K562 (cell line): ENCODE measurements around the gene CNOT6L. TPM values are rescaled to one million over a fixed set of nuclear protein-coding genes. Genes with fewer than 3 reads are reported as not detected.

Source experiments
- ATAC-seq: fragments of 200-7000 bp; cut with Tn5 transposase; 3 replicates; pipeline ENCODE4 v1.9.1; 2020; ENCODE audit warnings: moderate library complexity
- BruUV-seq: library from RNA; stranded (reverse); fragments of 400-500 nt; replicated peaks from 2 replicates; lab custom pipeline; 2021; lab: Mats Ljungman, UMichigan
- CTCF ChIA-PET: fragments of 300-600 bp; formaldehyde crosslinking; extraction: SDS; loops from one replicate; lab custom pipeline; 2021; ENCODE audit warnings: low intra/inter-chr PET ratio; lab: Yijun Ruan, JAX
- POLR2A ChIA-PET: fragments of 300-600, 350-650 bp; sonication (Branson Sonifier 250); formaldehyde crosslinking; extraction: SDS; loops from one replicate; lab custom pipeline; 2021; ENCODE audit warnings: antibody characterized with exemption, inconsistent platforms; lab: Yijun Ruan, JAX
- DNase-seq, 4 experiments: peaks; one replicate each; pipeline versions ENCODE4 v3.0.0 to v3.0.0-alpha.2; 2011 to 2018; ENCODE audit warnings: low spot score in 3 of 4, mixed read lengths in 3 of 4; ENCODE audit errors: extremely low read depth in 1 of 4
- FAIRE-seq: peaks from 2 replicates; lab custom pipeline; 2011; peaks lifted over from hg19 to GRCh38; lab: Jason Lieb, UNC
- H2AFZ ChIP-seq: 2 replicates; pipeline ENCODE4 v1.6.0; 2011; ENCODE audit warnings: low read depth, low read length, control low read depth, inconsistent platforms
- H3K27ac ChIP-seq: fragments of 200-600 bp; 3 replicates; pipeline ENCODE4 v1.8.0; 2011; ENCODE audit warnings: low read depth, mild to moderate bottlenecking, control low read depth, inconsistent platforms, low read length, moderate library complexity, mixed read lengths; ENCODE audit errors: extremely low read depth
- H3K27me3 ChIP-seq, 2 experiments: fragments of 300-600 bp in 1 of 2; 2 replicates in 1 of 2; 3 replicates in 1 of 2; pipeline versions ENCODE4 v1.6.0 to v1.8.0; 2011; ENCODE audit warnings: inconsistent platforms in 2 of 2, low read length in 2 of 2, mild to moderate bottlenecking in 1 of 2, mixed read lengths in 1 of 2, moderate library complexity in 1 of 2; ENCODE audit not compliant: control insufficient read depth in 2 of 2, insufficient read depth in 2 of 2
- H3K36me3 ChIP-seq: fragments of 300-600 bp; 3 replicates; pipeline ENCODE4 v1.8.0; 2011; ENCODE audit warnings: mild to moderate bottlenecking, low read length, inconsistent platforms; ENCODE audit not compliant: control insufficient read depth, insufficient read depth
- H3K4me1 ChIP-seq, 2 experiments: fragments of 200-600 bp in 1 of 2; replicated peaks in 1 of 2; 2 replicates in 1 of 2; 3 replicates in 1 of 2; pipeline versions ENCODE4 v1.5.1 to v1.8.0; 2011; ENCODE audit warnings: inconsistent platforms in 2 of 2, low read length in 2 of 2, mild to moderate bottlenecking in 1 of 2, mixed read lengths in 1 of 2, moderate library complexity in 1 of 2; ENCODE audit not compliant: control insufficient read depth in 2 of 2, insufficient read depth in 2 of 2
- H3K4me2 ChIP-seq: 2 replicates; pipeline ENCODE4 v1.6.1; 2011; ENCODE audit warnings: low read length, control low read depth, inconsistent platforms, mixed read lengths; ENCODE audit not compliant: insufficient read depth
- H3K4me3 ChIP-seq: fragments of 200-600 bp; sonication (generic), shearing (Covaris generic); 2 replicates; pipeline ENCODE4 v1.5.1; 2016; ENCODE audit warnings: control low read depth, inconsistent platforms
- H3K79me2 ChIP-seq: fragments of 200-600 bp; 3 replicates; pipeline ENCODE4 v1.8.0; 2011; ENCODE audit warnings: low read length, inconsistent platforms; ENCODE audit not compliant: control insufficient read depth, insufficient read depth
- H3K9ac ChIP-seq, 2 experiments: 2 replicates each; pipeline versions ENCODE4 v1.6.0 to v1.6.1; 2011; ENCODE audit warnings: low read depth in 2 of 2, low read length in 2 of 2, control low read depth in 1 of 2, inconsistent platforms in 1 of 2, mild to moderate bottlenecking in 1 of 2, mixed read lengths in 1 of 2; ENCODE audit not compliant: insufficient read depth in 1 of 2
- H3K9me1 ChIP-seq: one replicate; pipeline ENCODE4 v1.6.0; 2011; ENCODE audit warnings: inconsistent platforms, mild to moderate bottlenecking, low read length, moderate library complexity; ENCODE audit not compliant: control insufficient read depth, insufficient read depth
- H3K9me3 ChIP-seq: replicated peaks from 2 replicates; pipeline ENCODE4 v1.5.1; 2011; ENCODE audit warnings: low read depth, low read length, inconsistent platforms; ENCODE audit not compliant: control insufficient read depth, insufficient read depth
- H4K20me1 ChIP-seq: replicated peaks from 2 replicates; pipeline ENCODE4 v1.6.1; 2011; ENCODE audit warnings: low read length, inconsistent platforms, mixed read lengths; ENCODE audit not compliant: control insufficient read depth, insufficient read depth
- C11orf30 ChIP-seq: fragments of 450-650 bp; IDR thresholded peaks from 2 replicates; pipeline ENCODE4 v1.6.1; 2016; ENCODE audit warnings: low read depth, mild to moderate bottlenecking
- DLX4 ChIP-seq: fragments of 250-450 bp; sonication (Bioruptor Pico); IDR thresholded peaks from 2 replicates; pipeline ENCODE4 v1.6.1; 2021; ENCODE audit warnings: mild to moderate bottlenecking
- HDAC1 ChIP-seq, 2 experiments: fragments of 450-650 bp; IDR thresholded peaks; 2 replicates each; pipeline ENCODE4 v1.6.1; 2016 to 2017; ENCODE audit warnings: inconsistent platforms in 1 of 2, mild to moderate bottlenecking in 1 of 2, moderate library complexity in 1 of 2
- MAFG ChIP-seq: fragments of 450-650 bp; conservative IDR thresholded peaks from 2 replicates; pipeline ENCODE4 v1.6.1; 2016; ENCODE audit warnings: missing genetic modification characterization, missing compliant biosample characterization
- NFXL1 ChIP-seq: fragments of 450-650 bp; formaldehyde crosslinking; IDR thresholded peaks from 2 replicates; pipeline ENCODE4 v1.4.0; 2021; ENCODE audit warnings: mild to moderate bottlenecking
- PATZ1 ChIP-seq: fragments of 250-450 bp; sonication (Bioruptor Pico); IDR thresholded peaks from 2 replicates; pipeline ENCODE4 v1.5.0; 2020; ENCODE audit warnings: mild to moderate bottlenecking, borderline replicate concordance
- POLR3G ChIP-seq: IDR thresholded peaks from 2 replicates; pipeline ENCODE4 v1.6.1; 2011; ENCODE audit not compliant: insufficient read length, insufficient replicate concordance; ENCODE audit errors: extremely low read depth
- PPARD ChIP-seq: fragments of 250-450 bp; sonication (Bioruptor Pico); IDR thresholded peaks from 2 replicates; pipeline ENCODE4 v1.8.0; 2022; ENCODE audit warnings: inconsistent platforms, mild to moderate bottlenecking, moderate library complexity
- RFX5 ChIP-seq: IDR thresholded peaks from 2 replicates; pipeline ENCODE4 v1.6.1; 2011; ENCODE audit warnings: low read depth, mild to moderate bottlenecking, improper control_type of control experiment, low read length
- SP2 ChIP-seq: IDR thresholded peaks from 2 replicates; pipeline ENCODE4 v1.6.1; 2011; ENCODE audit warnings: mild to moderate bottlenecking, low read depth, low read length, moderate library complexity; ENCODE audit not compliant: poor library complexity, severe bottlenecking; ENCODE audit errors: extremely low read depth
- THRAP3 ChIP-seq: fragments of 450-650 bp; IDR thresholded peaks from 2 replicates; pipeline ENCODE4 v1.6.1; 2016; ENCODE audit warnings: mild to moderate bottlenecking, inconsistent platforms, borderline replicate concordance
- ZNF253 ChIP-seq: fragments of 250-450 bp; sonication (Bioruptor Pico); conservative IDR thresholded peaks from 2 replicates; pipeline ENCODE4 v1.6.1; 2021; ENCODE audit warnings: mild to moderate bottlenecking
- ZNF316 ChIP-seq: fragments of 450-650 bp; IDR thresholded peaks from 2 replicates; pipeline ENCODE4 v1.6.1; 2016
- WGBS: fragments of 100-300 bp; shearing (Covaris generic); methylation state at CpG from one replicate; pipeline ENCODE4 v1.1.6; 2016; ENCODE audit warnings: low coverage, mixed read lengths; ENCODE audit not compliant: insufficient coverage; ENCODE audit errors: missing lambda C conversion rate; 5-methylcytosine and 5-hydroxymethylcytosine counted together
- in situ Hi-C: fragments of 300-500 bp; cut with MboI; formaldehyde crosslinking; loops from 4 replicates; pipeline ENCODE4 v1.15.0; 2018; ENCODE audit warnings: inconsistent platforms, mixed read lengths
- intact Hi-C: fragments of 100-400 bp; cut with micrococcal nuclease; formaldehyde crosslinking; loops from 2 replicates; pipeline ENCODE4 v1.14.2; 2022
- polyA plus RNA-seq, 8 experiments: library from polyadenylated mRNA; depleted of rRNA in 4 of 8; stranded (reverse) in 5 of 8; unstranded in 3 of 8; fragments of >200 nt; fragmentation: Nextera tagmentation in 2 of 8; fragmentation: Illumina TruSeq in 1 of 8; extraction: Ambion mirVana in 2 of 8; extraction: Trizol in 1 of 8; gene quantifications; 2 replicates each; pipeline versions ENCODE4 v1.2.1 to v1.2.3, GENCODE V29; 2011 to 2014; ENCODE audit warnings: inconsistent platforms in 1 of 8, missing spikeins in 1 of 8
- total RNA-seq, 7 experiments: library from RNA; depleted of rRNA in 6 of 7; stranded (reverse); fragments of >200 nt in 6 of 7; fragmentation: Illumina TruSeq in 2 of 7; extraction: Trizol in 2 of 7; gene quantifications; 2 replicates each; pipeline versions ENCODE4 v1.2.1 to v1.2.3, GENCODE V29; 2011 to 2021; ENCODE audit warnings: low replicate concordance in 1 of 7

CNOT6L gene
- total and polyA plus RNA-seq, 9 of the 15 experiments (the other 6 are each of a cell fraction or from before 2014, with no cell fraction given): 3.7 to 27.9 (median 6.5) TPM

DNA sequence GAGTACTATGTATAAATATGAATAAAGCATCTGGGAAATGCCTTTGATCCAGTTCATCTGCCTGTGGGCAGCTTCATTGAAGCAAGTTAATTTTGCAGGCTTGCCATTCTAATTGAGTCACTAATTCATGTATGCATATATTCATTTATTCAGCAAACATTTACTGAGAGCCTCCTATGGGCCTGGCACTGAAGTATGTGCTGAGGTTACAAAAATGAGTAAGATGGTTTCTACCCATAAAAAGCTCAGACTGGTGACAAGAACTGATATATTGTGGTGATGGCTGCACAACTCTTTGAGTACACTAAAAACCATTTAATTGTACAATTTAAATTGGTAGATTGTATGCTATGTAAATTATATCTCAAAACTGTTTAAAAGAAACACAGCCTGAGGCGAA is 42.3 kb upstream of the CNOT6L start:
- Histone ChIP-seq H3K36me3 (peaks cover 13% of the 10 kb centered on the region; the same call in 1 of the 3 replicates), H3K27ac (peak overlapping the region; percentile 88), H3K9me1 (no peaks in the 10 kb centered on the region), H3K4me1 (peaks cover 0 to 5% of the 10 kb centered on the region in 2 experiments; a peak in 2 of 5 replicates), H3K27me3 (no peaks in the 10 kb centered on the region), H3K9me3 (no peaks in the 10 kb centered on the region), H2AFZ (peak overlapping the region; percentile 92), H3K4me2 (peak overlapping the region; percentile 97), H3K79me2 (peaks cover 36% of the 10 kb centered on the region), H4K20me1 (no peaks in the 10 kb centered on the region), H3K9ac (peak overlapping the region in 1 of 2 experiments; percentile 86; a peak in 2 of 4 replicates), H3K4me3 (peak overlapping the region; percentile 87; the same call in 1 of the 2 replicates)
- FAIRE-seq: no peak
- WGBS: 93% methylated on average over 1 of the region's 1 CpG
- in situ Hi-C loops: no loop called here
- BruUV-seq: no TSS peak
- POLR2A ChIA-PET: interaction anchor here (0.9 to 2.6 kb wide), 5 partner anchors 9 to 42 kb away, joined by 3 to 22 read pairs (median 8); partner anchors contain the start of gene CNOT6L
- ATAC-seq: no peak
- peak; percentile 69 for TF ChIP-seq C11orf30
- TF ChIP-seq PPARD: no peak
- TF ChIP-seq ZNF253 (CRISPR knock-in tag): no peak
- peak; percentile 63 for TF ChIP-seq ZNF316
- TF ChIP-seq MAFG (tag): 0 out of 2 replicates have a peak, but pooled peaks have one; percentile 7
- intact Hi-C loops: loop anchor here (5.0 kb wide), 2 partner anchors 96 to 179 kb away; no protein-coding TSS in a partner anchor
- CTCF ChIA-PET: no interaction called here
- DNase-seq: no peak

DNA sequence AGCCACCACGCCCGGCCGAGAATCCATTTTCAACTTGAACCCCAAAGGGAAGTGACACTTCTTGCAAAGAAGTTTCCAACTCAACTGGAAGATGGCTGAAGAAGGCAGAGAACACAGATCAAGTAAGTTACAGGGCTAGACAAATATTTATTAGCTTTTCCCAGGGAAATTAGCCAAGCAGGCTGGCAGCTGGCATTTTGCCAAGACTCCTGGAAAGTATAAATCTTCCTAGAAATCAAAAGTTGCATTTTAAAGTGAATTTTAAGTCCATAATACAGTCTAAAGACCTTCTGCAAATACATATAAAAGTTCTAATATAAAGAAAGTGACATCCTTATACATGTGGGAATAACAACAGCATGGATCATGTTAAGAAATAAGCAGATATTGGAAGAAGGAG is 40.1 kb upstream of the CNOT6L start:
- Histone ChIP-seq H3K27ac (no peak overlapping the region), H3K4me2 (no peak overlapping the region), H3K9me1 (no peaks in the 10 kb centered on the region), H3K4me1 (peaks cover 0 to 5% of the 10 kb centered on the region in 2 experiments; a peak in 2 of 5 replicates), H3K4me3 (no peak overlapping the region), H2AFZ (no peak overlapping the region), H3K27me3 (no peaks in the 10 kb centered on the region), H3K79me2 (peaks cover 15% of the 10 kb centered on the region), H3K9ac (no peak overlapping the region), H3K9me3 (no peaks in the 10 kb centered on the region), H4K20me1 (no peaks in the 10 kb centered on the region), H3K36me3 (no peaks in the 10 kb centered on the region)
- DNase-seq (no peak), FAIRE-seq (no peak), ATAC-seq (no peak)
- intact Hi-C loops: no loop called here
- in situ Hi-C loops: no loop called here
- CTCF ChIA-PET: no interaction called here
- POLR2A ChIA-PET: no interaction called here
- WGBS: 100% methylated on average over 3 of the region's 3 CpGs
- BruUV-seq: no TSS peak
- TF ChIP-seq NFXL1 (CRISPR knock-in tag): no peak
- TF ChIP-seq RFX5: no peak
- TF ChIP-seq POLR3G: no peak
- no peak for TF ChIP-seq PATZ1 (CRISPR knock-in tag)
- TF ChIP-seq DLX4 (CRISPR knock-in tag): no peak
- TF ChIP-seq SP2: no peak
- no peak for TF ChIP-seq HDAC1 (IDR thresholded peaks at IDR 0.05)
- no peak for TF ChIP-seq THRAP3
